OCI-LY3 (cell line): ENCODE results near the gene ZMIZ1.
"Not testable (repeated sequence)": the region's sequence is repeated elsewhere in the genome, so short reads cannot be mapped to it uniquely, and the experiment has no call there.

Source experiments
- H2AFZ ChIP-seq: fragments of 200-600, 300-600 bp; shearing (Covaris generic); 2 replicates; pipeline ENCODE4 v1.6.0; 2014; ENCODE audit warnings: antibody characterized with exemption, low read depth, low read length
- H3K27ac ChIP-seq: fragments of 200-600, 300-600 bp; sonication (generic); 2 replicates; pipeline ENCODE4 v1.5.1; 2014; ENCODE audit warnings: mild to moderate bottlenecking, low read length, moderate library complexity, mixed read lengths
- H3K27me3 ChIP-seq: fragments of 200-600, 300-600 bp; sonication (generic); 2 replicates; pipeline ENCODE4 v1.6.1; 2014; ENCODE audit warnings: low read depth, low read length, mixed read lengths
- H3K36me3 ChIP-seq: fragments of 200-600, 300-600 bp; sonication (generic); replicated peaks from 2 replicates; pipeline ENCODE3; 2014; ENCODE audit warnings: low read depth, low read length, mixed read lengths
- H3K4me1 ChIP-seq: fragments of 300-600, 200-600 bp; sonication (generic); 2 replicates; pipeline ENCODE4 v1.6.1; 2014; ENCODE audit warnings: low read length, mixed read lengths
- H3K4me2 ChIP-seq: fragments of 200-600, 300-600 bp; sonication (generic); 2 replicates; pipeline ENCODE4 v1.6.1; 2014; ENCODE audit warnings: low read length, mixed read lengths
- H3K4me3 ChIP-seq: fragments of 300-600, 200-600 bp; sonication (generic); 2 replicates; pipeline ENCODE4 v1.5.1; 2014; ENCODE audit warnings: antibody characterized with exemption, mild to moderate bottlenecking, low read length, moderate library complexity
- H3K79me2 ChIP-seq: fragments of 300-600, 200-600 bp; shearing (Covaris generic); 2 replicates; pipeline ENCODE4 v1.6.1; 2014; ENCODE audit warnings: mild to moderate bottlenecking, low read length, mixed read lengths
- H3K9ac ChIP-seq: fragments of 300-600, 200-600 bp; shearing (Covaris generic); 2 replicates; pipeline ENCODE4 v1.6.0; 2014; ENCODE audit warnings: mild to moderate bottlenecking, low read length, moderate library complexity
- H3K9me3 ChIP-seq: fragments of 200-600, 300-600 bp; shearing (Covaris generic); 2 replicates; pipeline ENCODE4 v1.6.1; 2014; ENCODE audit warnings: low read length, mixed read lengths; ENCODE audit not compliant: insufficient read depth
- H4K20me1 ChIP-seq: fragments of 200-600, 300-600 bp; sonication (generic); 2 replicates; pipeline ENCODE4 v1.6.1; 2016; ENCODE audit warnings: low read length, mixed read lengths; ENCODE audit not compliant: insufficient read depth
- EZH2phosphoT487 ChIP-seq: fragments of 200-600 bp; shearing (Covaris generic); IDR thresholded peaks from 2 replicates; pipeline ENCODE4 v1.6.1; 2018; ENCODE audit warnings: antibody characterized with exemption, mixed run types, low read depth
- TF ChIP-seq, protein P1 (sequence below): fragments of 200-600, 300-600 bp; sonication (generic); IDR thresholded peaks from 2 replicates; pipeline ENCODE4 v1.5.1; 2014; ENCODE audit warnings: antibody characterized with exemption, low read length, low read depth

The ZMIZ1 gene

DNA sequence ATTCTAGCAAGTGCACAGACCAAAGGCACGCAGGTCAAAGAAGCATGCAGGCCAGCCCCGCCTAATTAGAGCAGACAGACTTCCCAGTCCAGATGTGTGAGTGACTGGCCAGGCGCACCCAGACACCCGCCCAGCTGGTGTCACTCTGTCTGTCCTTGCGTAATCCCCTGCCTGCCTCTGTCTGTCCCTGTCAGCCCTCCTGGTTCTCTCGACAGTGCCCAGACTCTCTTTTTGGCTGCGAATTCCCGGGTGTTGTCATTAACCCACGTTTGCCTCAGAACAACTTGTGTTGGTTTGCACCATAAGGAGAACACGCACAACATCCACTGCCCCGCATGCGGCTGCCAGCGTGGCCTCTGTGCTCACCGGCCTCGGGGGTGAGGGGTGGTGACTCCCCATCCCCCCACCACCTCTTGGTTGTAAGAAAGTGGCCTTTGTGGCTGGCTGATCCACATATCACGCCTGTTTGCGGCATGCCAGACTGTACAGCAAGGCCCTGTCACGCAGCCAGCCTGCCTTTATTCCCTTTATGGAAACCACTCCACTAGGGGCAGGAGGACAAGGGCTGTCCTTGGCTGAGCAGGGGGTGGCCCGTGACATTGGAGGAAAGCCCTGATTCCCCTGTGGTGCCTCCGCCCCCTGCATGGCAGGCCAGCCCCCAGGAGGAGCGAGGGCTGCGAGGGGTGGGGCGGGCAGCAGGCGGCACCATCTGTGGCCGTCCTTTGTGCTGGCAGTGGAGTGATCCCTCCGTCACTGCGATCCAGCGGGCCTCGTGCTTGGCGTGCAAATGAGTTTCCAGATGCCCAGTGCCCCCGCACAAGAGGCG is 205.7 kb downstream of the ZMIZ1 start:
- H3K4me3 ChIP-seq: no peak overlapping the region
- peaks cover 45% of the 10 kb centered on the region; the same call in 1 of the 2 replicates for H3K79me2 ChIP-seq
- no peaks in the 10 kb centered on the region for H3K9me3 ChIP-seq
- no peaks in the 10 kb centered on the region for H3K4me1 ChIP-seq
- no peak overlapping the region for H3K27ac ChIP-seq
- no peak for TF ChIP-seq EZH2phosphoT487
- TF ChIP-seq, protein P1, sequence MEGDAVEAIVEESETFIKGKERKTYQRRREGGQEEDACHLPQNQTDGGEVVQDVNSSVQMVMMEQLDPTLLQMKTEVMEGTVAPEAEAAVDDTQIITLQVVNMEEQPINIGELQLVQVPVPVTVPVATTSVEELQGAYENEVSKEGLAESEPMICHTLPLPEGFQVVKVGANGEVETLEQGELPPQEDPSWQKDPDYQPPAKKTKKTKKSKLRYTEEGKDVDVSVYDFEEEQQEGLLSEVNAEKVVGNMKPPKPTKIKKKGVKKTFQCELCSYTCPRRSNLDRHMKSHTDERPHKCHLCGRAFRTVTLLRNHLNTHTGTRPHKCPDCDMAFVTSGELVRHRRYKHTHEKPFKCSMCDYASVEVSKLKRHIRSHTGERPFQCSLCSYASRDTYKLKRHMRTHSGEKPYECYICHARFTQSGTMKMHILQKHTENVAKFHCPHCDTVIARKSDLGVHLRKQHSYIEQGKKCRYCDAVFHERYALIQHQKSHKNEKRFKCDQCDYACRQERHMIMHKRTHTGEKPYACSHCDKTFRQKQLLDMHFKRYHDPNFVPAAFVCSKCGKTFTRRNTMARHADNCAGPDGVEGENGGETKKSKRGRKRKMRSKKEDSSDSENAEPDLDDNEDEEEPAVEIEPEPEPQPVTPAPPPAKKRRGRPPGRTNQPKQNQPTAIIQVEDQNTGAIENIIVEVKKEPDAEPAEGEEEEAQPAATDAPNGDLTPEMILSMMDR: no peak
- peaks cover 10% of the 10 kb centered on the region for H3K36me3 ChIP-seq
- no peak overlapping the region for H2AFZ ChIP-seq
- peaks cover 50% of the 10 kb centered on the region; the same call in 1 of the 2 replicates for H4K20me1 ChIP-seq
- no peak overlapping the region for H3K9ac ChIP-seq
- H3K27me3 ChIP-seq: no peaks in the 10 kb centered on the region
- H3K4me2 ChIP-seq: no peak overlapping the region

DNA sequence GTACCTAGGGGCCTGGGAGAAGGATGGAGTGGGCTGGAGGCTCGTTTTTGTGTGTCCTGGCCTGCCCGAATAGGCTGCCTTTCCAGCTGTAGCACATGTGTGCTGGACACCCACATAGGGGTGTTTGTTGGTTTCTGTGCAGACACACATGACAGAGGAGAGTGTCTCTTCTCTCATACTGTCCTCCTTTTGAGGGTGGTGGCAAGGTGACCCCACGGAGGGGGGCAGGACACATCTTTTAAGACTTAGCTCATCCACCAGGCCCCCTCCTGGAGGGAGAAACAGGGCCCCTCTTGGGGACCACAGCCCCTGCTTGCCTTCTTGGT is 206.3 kb downstream of the ZMIZ1 start:
- H3K9me3 ChIP-seq: no peaks in the 10 kb centered on the region
- no peaks in the 10 kb centered on the region for H3K4me1 ChIP-seq
- no peak overlapping the region for H3K4me3 ChIP-seq
- no peaks in the 10 kb centered on the region for H3K27me3 ChIP-seq
- no peak for TF ChIP-seq EZH2phosphoT487
- TF ChIP-seq, protein P1: no peak
- H3K4me2 ChIP-seq: no peak overlapping the region
- H3K79me2 ChIP-seq: peaks cover 41% of the 10 kb centered on the region; the same call in 1 of the 2 replicates
- no peak overlapping the region for H2AFZ ChIP-seq
- no peak overlapping the region for H3K9ac ChIP-seq
- no peak overlapping the region for H3K27ac ChIP-seq
- H4K20me1 ChIP-seq: peaks cover 44% of the 10 kb centered on the region; the same call in 1 of the 2 replicates
- peaks cover 10% of the 10 kb centered on the region for H3K36me3 ChIP-seq

DNA sequence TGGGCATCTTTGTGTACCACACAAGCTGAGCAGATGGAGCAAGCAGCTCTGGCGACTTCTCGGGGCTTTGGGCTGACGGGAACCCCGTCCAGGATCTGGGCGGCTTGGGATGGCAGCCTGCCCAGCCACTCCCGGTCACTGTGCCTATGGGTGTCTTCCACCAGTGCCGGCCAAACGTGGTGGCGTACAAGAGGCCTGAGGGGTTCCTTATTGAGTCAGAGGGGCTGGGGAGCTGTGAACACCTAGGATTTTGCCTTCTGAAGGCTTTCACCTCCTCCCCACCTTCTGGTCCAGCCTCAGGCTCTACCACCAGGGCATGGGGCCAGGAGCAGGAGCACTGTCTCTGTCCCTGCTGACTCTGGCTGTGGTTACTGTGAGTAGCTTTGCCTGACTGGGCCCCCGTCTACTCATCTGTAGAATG is 206.7 kb downstream of the ZMIZ1 start:
- H4K20me1 ChIP-seq: peaks cover 40% of the 10 kb centered on the region; the same call in 1 of the 2 replicates
- TF ChIP-seq EZH2phosphoT487: no peak
- TF ChIP-seq, protein P1: no peak
- H3K4me3 ChIP-seq: no peak overlapping the region

DNA sequence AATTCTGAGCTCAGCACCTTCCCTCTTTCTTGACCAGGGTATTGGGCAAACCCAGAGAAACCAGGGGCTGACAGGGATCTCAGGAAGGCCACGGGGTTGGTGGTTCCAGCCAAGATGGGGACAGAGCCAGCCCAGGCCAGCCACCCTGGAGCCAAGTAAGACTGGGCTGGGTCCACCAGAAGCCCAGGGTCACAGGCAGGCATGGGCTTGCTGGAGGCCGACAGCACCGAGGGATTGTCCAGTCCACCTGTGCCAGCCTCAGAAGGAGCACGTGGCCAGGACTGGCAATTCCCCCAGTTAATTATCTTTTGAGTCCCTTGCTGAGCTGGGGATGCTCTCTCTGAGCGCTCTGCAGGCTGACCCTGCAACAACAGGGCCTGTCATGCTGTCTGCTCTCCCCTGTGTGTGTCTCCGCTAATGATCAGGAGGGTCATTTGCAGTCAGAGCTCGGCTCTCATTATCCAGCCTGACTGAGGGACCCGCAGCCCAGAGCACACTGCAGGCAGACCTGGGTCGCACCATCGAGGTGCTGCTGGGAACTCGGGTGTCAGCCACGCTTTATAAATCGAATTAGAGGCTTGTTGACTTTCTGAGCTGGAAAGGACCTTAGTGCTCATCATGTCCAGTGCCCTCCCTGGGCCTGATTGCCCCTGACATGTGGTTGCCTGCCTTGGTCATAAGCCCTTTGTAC is 209.0 kb downstream of the ZMIZ1 start:
- Histone ChIP-seq H3K4me3 (no peak overlapping the region), H3K4me2 (no peak overlapping the region), H3K36me3 (peaks cover 10% of the 10 kb centered on the region), H3K79me2 (peaks cover 19% of the 10 kb centered on the region; the same call in 1 of the 2 replicates), H3K9ac (no peak overlapping the region), H3K27me3 (no peaks in the 10 kb centered on the region), H3K9me3 (no peaks in the 10 kb centered on the region), H3K27ac (no peak overlapping the region), H2AFZ (no peak overlapping the region), H3K4me1 (peaks cover under 1% of the 10 kb centered on the region; the same call in 1 of the 2 replicates), H4K20me1 (peaks cover 23% of the 10 kb centered on the region; the same call in 1 of the 2 replicates)
- TF ChIP-seq EZH2phosphoT487: no peak
- TF ChIP-seq, protein P1: no peak

More for the DNA sequence above, 206.7 kb downstream of the ZMIZ1 start:
- H3K9me3 ChIP-seq: no peaks in the 10 kb centered on the region
- H3K36me3 ChIP-seq: peaks cover 10% of the 10 kb centered on the region
- no peaks in the 10 kb centered on the region for H3K27me3 ChIP-seq
- no peak overlapping the region for H2AFZ ChIP-seq
- H3K27ac ChIP-seq: no peak overlapping the region
- H3K4me2 ChIP-seq: no peak overlapping the region
- H3K79me2 ChIP-seq: peaks cover 38% of the 10 kb centered on the region; the same call in 1 of the 2 replicates
- no peak overlapping the region for H3K9ac ChIP-seq
- no peaks in the 10 kb centered on the region for H3K4me1 ChIP-seq

DNA sequence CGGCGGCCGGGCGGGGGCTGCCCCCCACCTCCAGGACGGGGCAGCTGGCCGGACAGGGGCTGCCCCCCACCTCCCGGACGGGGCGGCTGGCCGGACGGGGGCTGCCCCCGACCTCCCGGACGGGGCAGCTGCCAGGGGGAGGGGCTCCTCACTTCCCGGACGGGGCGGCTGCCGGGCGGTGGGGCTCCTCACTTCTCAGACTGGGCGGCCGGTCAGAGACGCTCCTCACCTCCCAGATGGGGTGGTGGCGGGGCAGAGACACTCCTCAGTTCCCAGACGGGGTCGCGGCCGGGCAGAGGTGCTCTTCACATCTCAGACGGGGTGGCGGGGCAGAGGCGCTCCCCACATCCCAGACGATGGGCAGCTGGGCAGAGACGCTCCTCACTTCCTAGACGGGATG is 210.3 kb downstream of the ZMIZ1 start:
- Histone ChIP-seq H4K20me1 (peaks cover 13% of the 10 kb centered on the region; the same call in 1 of the 2 replicates), H3K4me1 (peaks cover 14% of the 10 kb centered on the region), H3K79me2 (peaks cover 15% of the 10 kb centered on the region; the same call in 1 of the 2 replicates), H3K36me3 (peaks cover 10% of the 10 kb centered on the region)
- H3K9ac ChIP-seq, H2AFZ ChIP-seq, H3K4me2 ChIP-seq, H3K27ac ChIP-seq, H3K4me3 ChIP-seq, H3K27me3 ChIP-seq, H3K9me3 ChIP-seq: not testable (repeated sequence)
